Measurements from ENCODE around the gene ITIH4. TPM values are rescaled to one million over a fixed set of nuclear protein-coding genes. Genes with fewer than 3 reads are reported as not detected.

Gene ITIH4
- total and polyA plus RNA-seq, 9 of the 15 experiments (the other 6 are each of a cell fraction or from before 2014, with no cell fraction given) = 0.09 to 0.62 (median 0.20) TPM; not detected in 6

GRCh38 chr3:52843881-52844280 lies 13.4 kb upstream of the ITIH4 start:
- WGBS (ENCODE audit: insufficient coverage, low coverage, missing lambda C conversion rate) = 64% methylated on average over 2 of the region's 2 CpGs
- H3K4me1 ChIP-seq (replicated peaks in 1 of 2; ENCODE audit: control insufficient read depth in 2 of 2, insufficient read depth in 2 of 2, low read length in 2 of 2) = no peaks in the 10 kb centered on the region
- no peak overlapping the region for H3K9ac ChIP-seq (ENCODE audit: insufficient read depth in 1 of 2, low read depth in 2 of 2, low read length in 2 of 2)
- no TSS peak for BruUV-seq (replicated peaks)
- POLR2A ChIA-PET = no interaction called here
- CTCF ChIA-PET (ENCODE audit: low intra/inter-chr PET ratio) = no interaction called here
- H3K79me2 ChIP-seq (ENCODE audit: control insufficient read depth, insufficient read depth, low read length) = no peaks in the 10 kb centered on the region
- no peaks in the 10 kb centered on the region for H4K20me1 ChIP-seq (replicated peaks; ENCODE audit: control insufficient read depth, insufficient read depth, low read length)
- in situ Hi-C loops (cut with MboI) (loop anchor here (10.0 kb wide), 1 partner anchor 231 kb away; no protein-coding TSS in a partner anchor), intact Hi-C loops (cut with micrococcal nuclease) (no loop called here)
- DNase-seq (ENCODE audit: extremely low read depth in 1 of 4, low spot score in 3 of 4) (no peak), ATAC-seq (no peak), FAIRE-seq (no peak)
- H3K36me3 ChIP-seq (ENCODE audit: control insufficient read depth, insufficient read depth, low read length) = no peaks in the 10 kb centered on the region
- H3K27me3 ChIP-seq (ENCODE audit: control insufficient read depth in 2 of 2, insufficient read depth in 2 of 2, low read length in 2 of 2) = no peaks in the 10 kb centered on the region
- no peak overlapping the region for H3K4me3 ChIP-seq
- H3K27ac ChIP-seq (ENCODE audit: extremely low read depth, low read depth, low read length) = no peak overlapping the region
- no peaks in the 10 kb centered on the region for H3K9me3 ChIP-seq (replicated peaks; ENCODE audit: control insufficient read depth, insufficient read depth, low read depth, low read length)
- no peaks in the 10 kb centered on the region for H3K9me1 ChIP-seq (ENCODE audit: control insufficient read depth, insufficient read depth, low read length)
- TF ChIP-seq JUND (IDR thresholded peaks at IDR 0.05; ENCODE audit: borderline replicate concordance, low read depth, low read length) (no peak), JUND (tag; IDR thresholded peaks at IDR 0.05; ENCODE audit: borderline replicate concordance, low read depth, low read length) (no peak), HIVEP1 (CRISPR knock-in tag; IDR thresholded peaks at IDR 0.05) (no peak), NFIC (IDR thresholded peaks at IDR 0.05) (no peak), ZNF655 (CRISPR knock-in tag; IDR thresholded peaks at IDR 0.05) (no peak), TAF9B (IDR thresholded peaks at IDR 0.05; ENCODE audit: partially characterized antibody) (no peak)
- no peak overlapping the region for H3K4me2 ChIP-seq (ENCODE audit: insufficient read depth, low read length)
- no peak overlapping the region for H2AFZ ChIP-seq (ENCODE audit: low read depth, low read length)

All from K562 (cell line).